ENCODE measurements around the gene DTNB. TPM values are rescaled to one million over a fixed set of nuclear protein-coding genes. Genes with fewer than 3 reads are reported as not detected.

DTNB gene
- total RNA-seq, 2 experiments from 2014 or later = 27.3 to 29.1 TPM

- TF ChIP-seq CTCF (IDR thresholded peaks at IDR 0.05) = no peak
- no peak for ATAC-seq
- no peak overlapping the region for H3K4me3 Mint-ChIP-seq
- H3K27me3 Mint-ChIP-seq = no peaks in the 10 kb centered on the region
- H3K36me3 Mint-ChIP-seq (ENCODE audit: low read depth) = peaks cover 3% of the 10 kb centered on the region
- no peak for DNase-seq
- CTCF ChIA-PET = interaction anchor here (0.8 kb wide), 1 partner anchor 156 kb away, joined by 3 read pairs; no protein-coding TSS in a partner anchor
- intact Hi-C loops (cut with micrococcal nuclease) = no loop called here
- POLR2A ChIA-PET = no interaction called here
- H3K9me3 Mint-ChIP-seq = no peaks in the 10 kb centered on the region
- H3K27ac Mint-ChIP-seq = no peak overlapping the region
- peaks cover 12% of the 10 kb centered on the region for H3K4me1 Mint-ChIP-seq (ENCODE audit: low read depth)
Observed at GRCh38 chr2:25397777-25398176, 275.6 kb downstream of the DTNB start.

GRCh38 chr2:25389161-25389560 is 284.2 kb downstream of the DTNB start:
- Mint-ChIP-seq H3K9me3 (peaks cover 3% of the 10 kb centered on the region), H3K4me3 (no peak overlapping the region), H3K27me3 (no peaks in the 10 kb centered on the region), H3K36me3 (ENCODE audit: low read depth) (peaks cover 11% of the 10 kb centered on the region), H3K4me1 (ENCODE audit: low read depth) (peaks cover 7% of the 10 kb centered on the region), H3K27ac (no peak overlapping the region)
- intact Hi-C loops (cut with micrococcal nuclease) = no loop called here
- POLR2A ChIA-PET = interaction anchor here (3.0 kb wide), 1 partner anchor 11 kb away, joined by 8 read pairs; no protein-coding TSS in a partner anchor
- ATAC-seq (no peak), DNase-seq (no peak)
- CTCF ChIA-PET = interaction anchor here (0.6 to 1.2 kb wide), 3 partner anchors 27 to 113 kb away, joined by 3 to 4 read pairs (median 3); no protein-coding TSS in a partner anchor
- TF ChIP-seq CTCF (IDR thresholded peaks at IDR 0.05) = no peak

DNA sequence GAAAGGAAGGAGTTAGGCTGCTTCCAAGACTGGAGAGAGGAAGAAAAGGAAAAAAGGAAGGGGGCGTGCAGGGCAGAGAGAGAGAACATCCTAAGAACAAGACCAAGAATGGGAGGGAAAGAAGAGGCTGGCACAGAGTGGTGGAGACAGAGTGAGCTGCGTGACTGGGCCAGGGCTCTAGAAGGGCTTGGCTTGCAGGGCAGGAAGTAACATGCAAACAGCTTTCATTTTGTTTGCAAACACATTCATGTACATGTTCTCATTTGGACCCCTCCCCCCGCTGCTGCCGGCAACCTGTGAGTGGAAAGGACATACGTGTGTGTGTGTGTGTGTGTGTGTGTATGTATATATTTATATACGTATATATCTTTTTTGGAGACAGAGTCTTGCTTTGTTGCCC is 284.9 kb downstream of the DTNB start:
- ChIA-PET CTCF (interaction anchor here (0.7 to 0.9 kb wide), 2 partner anchors 79 to 111 kb away, joined by 3 read pairs; no protein-coding TSS in a partner anchor), POLR2A (interaction anchor here (3.0 kb wide), 1 partner anchor 11 kb away, joined by 8 read pairs; no protein-coding TSS in a partner anchor)
- peak; percentile 27 for ATAC-seq
- Mint-ChIP-seq H3K27me3 (no peaks in the 10 kb centered on the region), H3K4me1 (ENCODE audit: low read depth) (peaks cover 7% of the 10 kb centered on the region), H3K36me3 (ENCODE audit: low read depth) (peaks cover 8% of the 10 kb centered on the region), H3K27ac (no peak overlapping the region), H3K9me3 (peaks cover 3% of the 10 kb centered on the region), H3K4me3 (no peak overlapping the region)
- no peak for TF ChIP-seq CTCF (IDR thresholded peaks at IDR 0.05)
- DNase-seq = no peak
- intact Hi-C loops (cut with micrococcal nuclease) = no loop called here

GRCh38 chr2:25387876-25388449 is 285.4 kb downstream of the DTNB start:
- H3K27ac Mint-ChIP-seq = no peak overlapping the region
- ATAC-seq = no peak

More at GRCh38 chr2:25387876-25388449, 285.4 kb downstream of the DTNB start:
- peaks cover 8% of the 10 kb centered on the region for H3K36me3 Mint-ChIP-seq (ENCODE audit: low read depth)
- POLR2A ChIA-PET = no interaction called here
- TF ChIP-seq CTCF (IDR thresholded peaks at IDR 0.05) = no peak
- intact Hi-C loops (cut with micrococcal nuclease) = no loop called here
- no peak overlapping the region for H3K4me3 Mint-ChIP-seq
- H3K27me3 Mint-ChIP-seq = no peaks in the 10 kb centered on the region
- H3K9me3 Mint-ChIP-seq = peaks cover 3% of the 10 kb centered on the region
- peaks cover 7% of the 10 kb centered on the region for H3K4me1 Mint-ChIP-seq (ENCODE audit: low read depth)
- DNase-seq = no peak
- CTCF ChIA-PET = interaction anchor here (0.7 kb wide), 1 partner anchor 78 kb away, joined by 3 read pairs; no protein-coding TSS in a partner anchor
